Vagina (tissue), 2 donors: Measurements from ENCODE around the gene SAE1. TPM values are rescaled to one million over a fixed set of nuclear protein-coding genes. Genes with fewer than 3 reads are reported as not detected.

Experiments
- DNase-seq, 2 donors: peaks; one replicate each; pipeline ENCODE4 v3.0.0-alpha.2; 2017; ENCODE audit errors: extremely low spot score in 2 of 2
- H3K27ac ChIP-seq: fragments of 200-600 bp; sonication (generic); one replicate; pipeline ENCODE4 v1.5.1; 2019
- H3K27me3 ChIP-seq: fragments of 200-600 bp; sonication (generic); one replicate; pipeline ENCODE4 v1.5.1; 2019
- H3K36me3 ChIP-seq, 2 donors: fragments of 200-600 bp; sonication (generic); one replicate each; pipeline ENCODE4 v1.5.1; 2017 to 2019
- H3K4me1 ChIP-seq: fragments of 200-600 bp; sonication (generic); one replicate; pipeline ENCODE4 v1.5.1; 2019
- H3K4me3 ChIP-seq, 2 donors: fragments of 200-600 bp; sonication (generic); 1 replicate in 1 of 2; 2 replicates in 1 of 2; pipeline ENCODE4 v1.5.1; 2016 to 2019
- H3K9me3 ChIP-seq: fragments of 200-600 bp; sonication (generic); one replicate; pipeline ENCODE4 v1.5.1; 2019
- POLR2A ChIP-seq, 2 donors: fragments of 450-650 bp; IDR thresholded peaks; one replicate each; pipeline ENCODE4 v1.6.1; 2017; ENCODE audit warnings: antibody characterized with exemption in 2 of 2, mild to moderate bottlenecking in 2 of 2, moderate library complexity in 2 of 2
- POLR2AphosphoS5 ChIP-seq, 2 donors: sonication (generic); formaldehyde crosslinking; IDR thresholded peaks; one replicate each; pipeline ENCODE4 v1.9.0; 2017; ENCODE audit warnings: antibody characterized with exemption in 2 of 2, mild to moderate bottlenecking in 2 of 2, low read depth in 1 of 2; ENCODE audit not compliant: insufficient read depth in 1 of 2
- intact Hi-C: fragments of 100-400 bp; cut with DNase I; formaldehyde crosslinking; loops from one replicate; pipeline ENCODE4 v1.15.1; 2023
- total RNA-seq: library from RNA; depleted of rRNA; stranded (reverse); fragments of >200 nt; gene quantifications from one replicate; pipeline ENCODE4 v1.2.3, GENCODE V29; 2016
- TF ChIP-seq, protein P1 (sequence below), 3 experiments: fragments of 450-650 bp in 2 of 3; fragments of 200-600 bp in 1 of 3; sonication (generic) in 1 of 3; IDR thresholded peaks; one replicate each; pipeline ENCODE4 v1.5.1; 2017 to 2019; ENCODE audit warnings: antibody characterized with exemption in 3 of 3, mild to moderate bottlenecking in 2 of 3, moderate library complexity in 2 of 3

Gene SAE1
- total RNA-seq, 1 donor from 2014 or later = 32.7 TPM

DNA sequence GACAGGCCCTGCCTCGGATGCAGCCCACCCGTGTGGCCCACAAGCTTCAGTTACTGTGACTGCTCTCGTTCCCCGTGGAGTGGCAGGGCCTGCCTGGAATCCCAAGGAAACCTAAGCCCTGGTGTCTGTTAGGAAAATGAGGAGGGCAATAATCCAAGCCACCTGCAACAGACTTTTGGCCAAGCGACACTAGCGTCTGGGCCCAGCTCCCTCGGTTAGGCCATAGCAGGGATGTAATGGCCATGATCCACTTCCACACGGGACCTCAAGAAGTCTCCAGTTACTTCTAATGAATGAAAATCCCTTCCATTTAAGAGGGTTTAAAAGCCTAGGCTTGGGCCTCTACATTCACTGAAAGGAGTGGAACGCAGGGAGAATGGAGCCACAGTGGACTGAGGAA is 26.0 kb upstream of the SAE1 start:
- no peaks in the 10 kb centered on the region for H3K36me3 ChIP-seq
- no peak overlapping the region for H3K4me3 ChIP-seq
- H3K27me3 ChIP-seq = no peaks in the 10 kb centered on the region
- H3K27ac ChIP-seq = no peak overlapping the region
- intact Hi-C loops = no loop called here
- no peak for TF ChIP-seq POLR2A (IDR thresholded peaks at IDR 0.05)
- TF ChIP-seq, protein P1, sequence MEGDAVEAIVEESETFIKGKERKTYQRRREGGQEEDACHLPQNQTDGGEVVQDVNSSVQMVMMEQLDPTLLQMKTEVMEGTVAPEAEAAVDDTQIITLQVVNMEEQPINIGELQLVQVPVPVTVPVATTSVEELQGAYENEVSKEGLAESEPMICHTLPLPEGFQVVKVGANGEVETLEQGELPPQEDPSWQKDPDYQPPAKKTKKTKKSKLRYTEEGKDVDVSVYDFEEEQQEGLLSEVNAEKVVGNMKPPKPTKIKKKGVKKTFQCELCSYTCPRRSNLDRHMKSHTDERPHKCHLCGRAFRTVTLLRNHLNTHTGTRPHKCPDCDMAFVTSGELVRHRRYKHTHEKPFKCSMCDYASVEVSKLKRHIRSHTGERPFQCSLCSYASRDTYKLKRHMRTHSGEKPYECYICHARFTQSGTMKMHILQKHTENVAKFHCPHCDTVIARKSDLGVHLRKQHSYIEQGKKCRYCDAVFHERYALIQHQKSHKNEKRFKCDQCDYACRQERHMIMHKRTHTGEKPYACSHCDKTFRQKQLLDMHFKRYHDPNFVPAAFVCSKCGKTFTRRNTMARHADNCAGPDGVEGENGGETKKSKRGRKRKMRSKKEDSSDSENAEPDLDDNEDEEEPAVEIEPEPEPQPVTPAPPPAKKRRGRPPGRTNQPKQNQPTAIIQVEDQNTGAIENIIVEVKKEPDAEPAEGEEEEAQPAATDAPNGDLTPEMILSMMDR (IDR thresholded peaks at IDR 0.05) = no peak
- no peak for TF ChIP-seq POLR2AphosphoS5 (IDR thresholded peaks at IDR 0.05; ENCODE audit: insufficient read depth in 1 of 2, low read depth in 1 of 2)
- H3K9me3 ChIP-seq = no peaks in the 10 kb centered on the region
- peaks cover 61% of the 10 kb centered on the region for H3K4me1 ChIP-seq
- no peak for DNase-seq

DNA sequence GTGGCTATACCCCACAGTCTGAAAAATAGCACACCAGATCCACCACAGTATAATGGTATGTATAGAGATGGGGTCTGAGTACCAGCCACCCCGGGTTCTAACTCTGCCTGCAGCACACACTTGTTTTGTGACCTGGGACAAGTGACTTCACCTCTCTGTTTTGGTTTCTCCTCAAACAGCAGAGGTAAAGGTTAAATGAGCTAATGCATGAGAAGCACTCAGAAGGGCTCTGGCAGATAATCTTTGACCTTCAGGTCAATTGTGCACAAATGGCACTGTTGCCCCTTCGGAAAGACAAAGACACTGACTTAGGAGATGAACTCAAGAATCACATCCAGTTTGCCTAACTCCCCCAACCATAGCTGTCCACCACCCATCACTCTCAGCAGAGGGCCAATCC is 24.8 kb upstream of the SAE1 start:
- Histone ChIP-seq H3K27me3 (no peaks in the 10 kb centered on the region), H3K4me1 (peaks cover 65% of the 10 kb centered on the region)
- TF ChIP-seq POLR2AphosphoS5 (IDR thresholded peaks at IDR 0.05; ENCODE audit: insufficient read depth in 1 of 2, low read depth in 1 of 2) (no peak), POLR2A (IDR thresholded peaks at IDR 0.05) (no peak)
- TF ChIP-seq, protein P1 (IDR thresholded peaks at IDR 0.05) = no peak

DNA sequence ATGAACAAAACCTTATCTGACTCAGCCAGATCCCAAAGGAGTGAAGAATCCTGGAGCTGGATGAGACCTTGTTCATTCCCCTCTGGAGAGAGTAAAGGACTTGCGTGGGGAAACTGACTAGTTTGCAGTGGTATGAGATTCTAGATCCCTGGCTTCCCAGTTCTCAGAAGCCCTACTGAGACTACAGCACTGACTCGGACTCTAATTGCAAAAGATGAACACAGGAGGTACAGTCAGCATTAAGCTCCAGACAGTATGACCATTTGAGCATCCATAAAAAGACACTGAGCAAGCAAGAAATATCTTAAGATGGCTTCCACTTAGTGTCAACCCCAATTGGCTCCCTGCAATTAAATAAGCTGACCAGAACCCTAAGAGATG is 23.8 kb upstream of the SAE1 start:
- intact Hi-C loops = no loop called here
- TF ChIP-seq POLR2AphosphoS5 (IDR thresholded peaks at IDR 0.05; ENCODE audit: insufficient read depth in 1 of 2, low read depth in 1 of 2) (no peak), POLR2A (IDR thresholded peaks at IDR 0.05) (no peak)
- TF ChIP-seq, protein P1 (IDR thresholded peaks at IDR 0.05) = no peak
- Histone ChIP-seq H3K27me3 (no peaks in the 10 kb centered on the region), H3K9me3 (no peaks in the 10 kb centered on the region), H3K4me1 (peaks cover 61% of the 10 kb centered on the region), H3K4me3 (no peak overlapping the region), H3K27ac (peak overlapping the region; percentile 98), H3K36me3 (no peaks in the 10 kb centered on the region)
- DNase-seq = no peak

More for the DNA sequence above, 24.8 kb upstream of the SAE1 start:
- no peak overlapping the region for H3K4me3 ChIP-seq
- peak overlapping the region; percentile 98 for H3K27ac ChIP-seq
- H3K36me3 ChIP-seq = no peaks in the 10 kb centered on the region
- no peak for DNase-seq
- no peaks in the 10 kb centered on the region for H3K9me3 ChIP-seq
- intact Hi-C loops = no loop called here

DNA sequence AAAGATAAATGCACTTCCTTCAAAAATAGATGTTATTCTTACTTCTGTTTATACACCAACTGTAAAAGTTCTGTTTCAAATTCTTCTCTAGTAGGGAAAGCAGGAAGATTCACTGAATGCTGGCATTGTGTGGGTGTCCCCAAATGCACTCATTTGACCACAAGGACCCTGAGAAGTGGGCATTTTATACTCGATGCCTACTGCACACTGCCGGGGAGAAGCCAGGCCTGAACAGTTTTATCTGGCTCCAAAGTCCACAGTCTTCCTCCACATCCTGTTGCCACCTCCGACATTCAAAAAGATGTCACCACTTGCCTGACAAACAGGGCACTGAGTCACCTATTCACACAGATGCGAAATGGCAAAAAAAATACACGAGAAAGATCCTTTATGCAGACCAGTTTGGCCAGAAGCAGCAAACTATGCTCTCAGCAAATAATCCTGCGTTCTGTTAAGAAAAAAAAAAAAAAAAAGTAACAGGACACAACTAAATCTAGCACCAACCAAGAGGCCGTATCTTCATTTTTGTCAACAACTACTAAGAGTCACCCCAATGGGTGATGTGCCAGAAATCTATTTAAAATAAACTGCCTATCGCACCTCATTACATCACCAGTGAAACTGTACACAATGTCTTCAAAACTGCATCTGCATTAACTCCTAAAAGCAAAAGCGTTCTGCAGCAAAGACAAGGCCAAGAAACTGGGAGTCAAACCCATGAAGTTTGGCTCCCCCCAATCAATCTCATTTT is 23.3 kb upstream of the SAE1 start:
- no peak for DNase-seq
- no peaks in the 10 kb centered on the region for H3K9me3 ChIP-seq
- peak overlapping the region; percentile 98 for H3K27ac ChIP-seq
- no peaks in the 10 kb centered on the region for H3K27me3 ChIP-seq
- TF ChIP-seq POLR2AphosphoS5 (IDR thresholded peaks at IDR 0.05; ENCODE audit: insufficient read depth in 1 of 2, low read depth in 1 of 2) (no peak), POLR2A (IDR thresholded peaks at IDR 0.05) (no peak)
- TF ChIP-seq, protein P1 (IDR thresholded peaks at IDR 0.05) = no peak
- H3K36me3 ChIP-seq = no peaks in the 10 kb centered on the region
- intact Hi-C loops = no loop called here
- peaks cover 56% of the 10 kb centered on the region for H3K4me1 ChIP-seq
- no peak overlapping the region for H3K4me3 ChIP-seq
